Measurements from ENCODE around the gene KCNE3.
"Not testable (repeated sequence)": the region's sequence is repeated elsewhere in the genome, so short reads cannot be mapped to it uniquely, and the experiment has no call there.

Gene KCNE3

DNA sequence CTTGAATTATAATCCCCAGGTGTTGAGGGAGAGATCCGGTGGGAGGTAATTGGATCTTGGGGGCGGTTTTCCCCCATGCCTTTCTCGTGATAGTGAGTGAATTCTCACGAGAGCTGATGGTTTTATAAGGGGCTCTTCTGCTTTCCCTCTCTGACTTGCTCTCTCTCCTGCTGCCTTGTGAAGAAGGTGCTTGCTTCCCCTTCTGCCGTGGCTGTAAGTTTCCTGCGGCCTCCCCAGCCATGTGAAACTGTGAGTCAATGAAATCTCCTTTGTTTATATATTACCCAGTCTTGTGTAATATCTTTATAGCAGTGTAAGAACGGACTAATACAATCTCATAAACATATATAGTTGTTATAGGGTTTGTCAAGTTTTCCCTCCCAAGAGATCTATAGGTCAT is 32.8 kb downstream of the KCNE3 start:
- FAIRE-seq (peak; percentile 30), DNase-seq (ENCODE audit: insufficient read length) (no peak)
- TF ChIP-seq POLR2A (IDR thresholded peaks at IDR 0.05; ENCODE audit: low read depth, low read length): no peak
- TF ChIP-seq TAF1 (IDR thresholded peaks at IDR 0.05; ENCODE audit: borderline replicate concordance, low read depth, low read length): no peak
- TF ChIP-seq POLR2AphosphoS5 (IDR thresholded peaks at IDR 0.05; ENCODE audit: low read depth, low read length): no peak

DNA sequence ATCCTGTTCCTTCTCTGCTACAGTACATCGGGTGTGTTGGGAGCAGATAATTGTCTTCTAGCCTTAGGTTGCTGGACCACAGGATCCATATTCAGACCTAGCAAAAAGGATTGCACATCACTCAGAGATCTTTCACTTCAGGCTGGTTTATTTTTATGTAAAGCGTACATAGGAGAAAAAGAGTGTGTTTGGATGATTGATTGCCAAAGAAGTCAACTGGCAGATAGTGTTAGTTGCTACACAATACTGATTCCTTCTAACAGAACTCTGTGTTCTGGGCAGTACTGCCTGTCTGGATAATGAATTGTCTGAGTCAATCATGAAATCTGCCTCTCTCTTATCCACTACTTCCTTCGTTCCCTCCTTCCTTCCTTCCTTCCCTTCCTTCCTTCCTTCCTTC is 38.1 kb downstream of the KCNE3 start:
- FAIRE-seq: no peak
- TF ChIP-seq TAF1 (IDR thresholded peaks at IDR 0.05; ENCODE audit: borderline replicate concordance, low read depth, low read length): no peak
- TF ChIP-seq POLR2AphosphoS5 (IDR thresholded peaks at IDR 0.05; ENCODE audit: low read depth, low read length): no peak
- TF ChIP-seq POLR2A (IDR thresholded peaks at IDR 0.05; ENCODE audit: low read depth, low read length): no peak

DNA sequence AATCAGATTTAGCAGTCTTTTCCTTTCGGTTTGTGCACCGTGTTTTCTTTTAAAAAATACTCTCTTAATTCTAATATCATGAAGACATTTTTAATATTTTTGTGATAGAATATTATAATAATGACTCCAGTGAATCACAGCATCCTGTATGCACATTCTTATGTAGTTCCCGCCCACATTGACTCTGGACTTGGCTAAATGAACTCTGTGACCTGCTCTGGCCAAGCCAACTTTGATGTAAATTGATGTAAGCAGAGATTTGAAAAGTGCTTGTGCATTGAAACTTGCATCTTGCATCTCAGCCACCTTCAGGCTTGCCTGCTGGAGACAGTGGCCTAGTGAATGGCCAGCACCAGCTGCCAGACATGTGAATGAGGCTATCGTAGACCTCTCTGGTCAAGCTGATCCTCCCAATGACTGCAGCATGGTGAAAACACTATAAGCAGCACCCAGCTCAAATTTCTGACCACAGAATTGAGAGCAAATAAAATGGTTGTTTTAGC is 39.9 kb downstream of the KCNE3 start:
- FAIRE-seq (no peak), DNase-seq (ENCODE audit: insufficient read length) (no peak)
- no peak for TF ChIP-seq POLR2A (IDR thresholded peaks at IDR 0.05; ENCODE audit: low read depth, low read length)

More for the DNA sequence above, 38.1 kb downstream of the KCNE3 start:
- DNase-seq (ENCODE audit: insufficient read length): no peak

DNA sequence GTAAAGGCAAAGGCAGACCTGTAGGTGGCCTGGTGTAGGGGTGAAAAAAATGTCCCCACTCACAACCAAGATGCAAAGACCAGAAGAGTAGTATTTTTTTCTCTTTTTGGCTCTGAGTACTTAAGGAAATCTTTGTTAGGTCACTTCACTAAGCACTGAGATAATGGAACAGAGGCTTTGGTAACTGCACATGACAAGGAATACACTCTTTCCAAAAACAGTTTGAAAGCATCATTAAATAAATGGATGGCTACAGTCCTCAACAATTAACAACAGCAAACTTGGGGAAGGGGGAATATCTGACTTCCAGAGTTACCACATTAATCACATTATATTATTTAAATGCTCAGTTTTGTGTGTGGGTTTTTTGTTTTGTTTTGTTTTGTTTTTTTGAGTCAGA is 42.2 kb downstream of the KCNE3 start:
- TF ChIP-seq TAF1 (IDR thresholded peaks at IDR 0.05; ENCODE audit: borderline replicate concordance, low read depth, low read length): no peak
- TF ChIP-seq POLR2A (IDR thresholded peaks at IDR 0.05; ENCODE audit: low read depth, low read length): no peak
- TF ChIP-seq POLR2AphosphoS5 (IDR thresholded peaks at IDR 0.05; ENCODE audit: low read depth, low read length): no peak
- DNase-seq (ENCODE audit: insufficient read length) (no peak), FAIRE-seq (no peak)

DNA sequence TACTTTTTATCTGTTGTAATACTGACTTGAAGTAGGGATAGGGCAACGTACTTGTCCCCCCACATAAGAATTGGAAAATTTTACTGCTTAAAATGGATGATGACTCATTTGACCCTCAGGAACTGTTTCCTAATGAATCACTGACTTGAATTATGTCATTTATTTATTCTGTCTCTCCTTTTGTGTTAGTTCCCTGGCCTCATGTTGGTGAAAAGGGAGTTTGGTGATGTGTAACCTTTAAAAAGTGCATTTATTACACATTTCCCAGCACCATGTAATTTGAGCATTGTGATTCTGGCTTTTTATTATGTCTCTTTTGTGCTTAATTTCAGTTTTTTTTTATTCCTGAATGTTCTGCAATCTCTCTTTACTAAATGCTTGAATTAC is 48.8 kb downstream of the KCNE3 start:
- no peak for FAIRE-seq
- no peak for TF ChIP-seq TAF1 (IDR thresholded peaks at IDR 0.05; ENCODE audit: borderline replicate concordance, low read depth, low read length)
- TF ChIP-seq POLR2A (IDR thresholded peaks at IDR 0.05; ENCODE audit: low read depth, low read length): no peak
- TF ChIP-seq POLR2AphosphoS5 (IDR thresholded peaks at IDR 0.05; ENCODE audit: low read depth, low read length): no peak
- DNase-seq (ENCODE audit: insufficient read length): no peak

DNA sequence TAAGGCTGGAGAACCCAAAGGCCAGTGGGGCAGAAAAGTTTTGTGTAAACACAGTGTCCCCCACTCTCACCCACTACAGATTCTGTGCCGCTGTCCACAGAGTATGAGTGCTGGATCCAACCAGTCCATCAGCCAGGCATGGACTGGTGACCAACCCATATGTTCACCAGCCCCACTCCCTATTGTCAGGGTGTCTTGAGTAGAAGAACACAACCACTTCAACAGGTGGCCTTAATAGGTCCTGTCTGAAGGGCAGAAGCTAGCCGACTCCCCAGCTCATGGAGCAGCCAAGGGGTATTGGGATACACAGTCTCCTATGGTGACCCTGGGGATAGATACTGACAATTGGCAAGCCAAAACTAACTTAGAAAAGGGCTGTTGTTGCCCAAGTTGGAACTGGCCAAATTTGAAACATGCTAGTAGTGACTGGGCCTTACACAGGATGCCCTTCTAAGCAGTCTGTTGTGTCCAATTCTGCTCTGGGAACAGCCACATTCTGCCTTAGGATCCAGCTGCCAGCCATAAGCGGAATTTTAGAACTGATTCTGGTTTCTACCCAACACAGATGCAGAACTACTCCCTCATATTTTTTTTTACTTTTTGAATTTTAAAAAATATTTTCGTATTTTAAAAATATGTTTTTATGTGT is 49.4 kb downstream of the KCNE3 start:
- peak; percentile 46 for FAIRE-seq
- no peak for DNase-seq (ENCODE audit: insufficient read length)
- TF ChIP-seq TAF1 (IDR thresholded peaks at IDR 0.05; ENCODE audit: borderline replicate concordance, low read depth, low read length): no peak
- TF ChIP-seq POLR2A (IDR thresholded peaks at IDR 0.05; ENCODE audit: low read depth, low read length): no peak
- TF ChIP-seq POLR2AphosphoS5 (IDR thresholded peaks at IDR 0.05; ENCODE audit: low read depth, low read length): no peak

DNA sequence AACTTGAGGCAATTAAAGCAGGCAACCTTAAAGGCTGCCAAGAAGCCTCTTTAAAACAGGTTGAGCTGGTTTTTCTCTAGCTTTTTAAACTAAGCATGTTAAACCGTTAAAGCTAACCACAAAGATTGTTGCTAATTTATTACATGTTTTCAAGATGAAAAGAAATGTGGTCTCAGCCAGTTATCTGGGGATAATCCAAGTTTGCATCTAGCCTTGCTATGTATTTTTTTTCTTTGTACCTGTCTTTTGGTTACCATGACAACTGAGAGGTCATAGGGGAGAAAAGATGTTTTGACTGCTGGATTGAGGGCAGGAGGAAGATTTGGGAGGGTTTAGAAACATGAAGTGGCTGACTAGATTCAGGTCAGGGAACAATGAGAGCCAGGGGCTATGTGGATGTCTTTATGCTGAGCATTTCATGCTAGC is 50.0 kb downstream of the KCNE3 start:
- no peak for FAIRE-seq
- DNase-seq (ENCODE audit: insufficient read length): no peak
- TF ChIP-seq TAF1 (IDR thresholded peaks at IDR 0.05; ENCODE audit: borderline replicate concordance, low read depth, low read length) (no peak), POLR2AphosphoS5 (IDR thresholded peaks at IDR 0.05; ENCODE audit: low read depth, low read length) (no peak), POLR2A (IDR thresholded peaks at IDR 0.05; ENCODE audit: low read depth, low read length) (no peak)

DNA sequence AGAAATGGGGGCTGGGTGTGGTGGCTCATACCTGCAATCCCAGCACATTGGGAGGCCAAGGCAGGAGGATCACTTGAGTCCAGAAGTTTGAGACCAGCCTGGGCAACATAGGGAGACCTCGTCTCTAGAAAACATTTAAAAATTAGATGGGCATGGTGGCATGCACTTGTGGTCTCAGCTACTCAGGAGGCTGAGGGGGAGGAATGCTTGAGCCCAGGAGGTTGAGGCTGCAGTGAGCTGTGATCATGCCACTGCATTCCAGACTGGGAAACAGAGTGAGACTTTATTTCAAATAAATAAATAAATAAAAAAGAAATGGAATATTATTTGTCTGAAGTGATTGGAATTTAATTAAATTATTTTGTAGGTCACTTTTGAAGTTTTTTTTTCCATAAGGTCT is 50.4 kb downstream of the KCNE3 start:
- DNase-seq (ENCODE audit: insufficient read length); FAIRE-seq: not testable (repeated sequence)

DNA sequence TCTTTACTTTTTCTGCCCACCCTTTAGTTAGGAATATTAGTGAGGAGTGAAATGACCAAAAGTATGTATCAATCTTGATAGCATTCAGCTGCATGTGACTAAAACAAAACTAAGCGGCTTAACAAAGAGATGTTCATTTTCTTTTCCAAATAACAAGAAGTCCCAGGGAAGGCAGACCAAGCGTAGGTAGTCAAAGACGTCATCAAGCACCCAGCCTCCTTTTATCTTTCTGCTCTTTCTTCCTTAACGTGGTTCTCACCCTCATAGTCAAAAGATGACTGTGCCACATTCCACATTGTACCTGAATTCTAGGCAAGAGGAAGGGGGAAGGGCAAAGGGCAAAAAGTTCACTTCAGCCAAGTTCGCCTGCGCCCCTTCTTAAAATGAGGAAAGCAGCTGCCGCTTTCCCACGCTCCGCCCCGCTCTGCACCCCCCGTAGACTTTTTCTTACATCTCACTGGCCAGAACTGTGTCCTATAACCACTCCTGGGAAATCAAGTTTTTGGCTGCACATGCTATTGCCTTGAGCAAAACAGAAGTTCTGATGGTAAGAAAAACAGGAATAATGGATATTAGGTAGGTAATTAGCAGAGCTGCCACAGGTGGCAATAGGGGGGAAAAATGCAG is 54.5 kb downstream of the KCNE3 start:
- TF ChIP-seq POLR2AphosphoS5 (IDR thresholded peaks at IDR 0.05; ENCODE audit: low read depth, low read length) (no peak), POLR2A (IDR thresholded peaks at IDR 0.05; ENCODE audit: low read depth, low read length) (no peak), TAF1 (IDR thresholded peaks at IDR 0.05; ENCODE audit: borderline replicate concordance, low read depth, low read length) (no peak)
- DNase-seq (ENCODE audit: insufficient read length) (no peak), FAIRE-seq (no peak)

DNA sequence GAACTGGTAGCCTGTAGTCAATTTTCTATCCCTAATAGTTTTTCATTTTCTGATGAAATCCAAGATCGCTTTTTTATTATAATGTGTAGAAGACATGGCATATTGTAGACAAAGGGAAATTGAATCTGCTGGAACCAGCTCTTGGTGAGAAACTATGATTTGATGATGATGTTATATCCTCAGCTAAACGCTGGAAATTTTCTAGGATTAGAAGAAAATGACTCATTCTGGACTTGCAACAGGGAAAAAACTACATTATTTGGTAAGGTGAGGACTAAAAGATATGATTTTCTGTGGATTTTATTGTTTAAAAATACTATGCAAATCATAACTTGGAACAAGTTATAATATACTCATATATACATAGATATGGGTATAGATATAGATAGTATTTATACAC is 55.0 kb downstream of the KCNE3 start:
- TF ChIP-seq POLR2AphosphoS5 (IDR thresholded peaks at IDR 0.05; ENCODE audit: low read depth, low read length) (no peak), POLR2A (IDR thresholded peaks at IDR 0.05; ENCODE audit: low read depth, low read length) (no peak), TAF1 (IDR thresholded peaks at IDR 0.05; ENCODE audit: borderline replicate concordance, low read depth, low read length) (no peak)
- no peak for DNase-seq (ENCODE audit: insufficient read length)
- no peak for FAIRE-seq

DNA sequence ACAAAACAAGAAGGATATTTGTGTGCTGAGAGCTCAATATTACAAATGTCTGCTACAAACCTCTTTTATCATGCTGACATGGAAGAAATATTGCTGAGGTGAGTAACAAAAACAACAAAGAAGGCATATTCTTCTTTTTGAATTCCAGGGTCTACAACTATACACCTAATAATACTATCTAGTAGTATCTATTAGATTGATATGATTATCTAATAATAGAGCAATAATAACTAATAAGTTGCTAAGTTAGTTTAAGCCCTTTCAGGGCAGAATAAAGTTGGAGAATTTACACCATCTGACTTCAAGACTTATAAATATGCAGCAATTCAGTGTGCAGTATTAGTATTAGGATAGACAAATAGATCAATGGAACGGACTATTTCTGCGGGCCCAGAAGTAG is 57.7 kb downstream of the KCNE3 start:
- FAIRE-seq (no peak), DNase-seq (ENCODE audit: insufficient read length) (no peak)
- no peak for TF ChIP-seq POLR2AphosphoS5 (IDR thresholded peaks at IDR 0.05; ENCODE audit: low read depth, low read length)

All from GM12892 (cell line).